ENCODE measurements around the gene DVL1.

DVL1 gene

GRCh38 chr1:1357871-1358432 is 8.7 kb upstream of the DVL1 start:
- H3K9me2 ChIP-seq (replicated peaks; ENCODE audit: control insufficient read depth, low read length), result no peaks in the 10 kb centered on the region
- no peaks in the 10 kb centered on the region for H3K4me1 ChIP-seq (ENCODE audit: control insufficient read depth, low read length)
- no peaks in the 10 kb centered on the region for H4K20me1 ChIP-seq (ENCODE audit: control insufficient read depth, insufficient read depth, low read depth, low read length)
- H3K9me3 ChIP-seq (ENCODE audit: control insufficient read depth, insufficient read depth, low read length), result no peaks in the 10 kb centered on the region
- H3K4me2 ChIP-seq (ENCODE audit: low read length), result no peak overlapping the region
- no peak overlapping the region for H3K4me3 ChIP-seq (ENCODE audit: low read length)
- TF ChIP-seq CTCF (IDR thresholded peaks at IDR 0.05; ENCODE audit: low read depth, low read length, poor library complexity, severe bottlenecking) (no peak), EZH2phosphoT487 (IDR thresholded peaks at IDR 0.05; ENCODE audit: borderline replicate concordance, low read length) (no peak)
- H3F3A ChIP-seq (ENCODE audit: control insufficient read depth, insufficient read depth), result no peaks in the 10 kb centered on the region
- H3K27ac ChIP-seq (ENCODE audit: low read depth, low read length), result no peak overlapping the region
- peaks cover 24% of the 10 kb centered on the region for H3K27me3 ChIP-seq (ENCODE audit: control insufficient read depth, low read length)
- no peaks in the 10 kb centered on the region for H3K36me3 ChIP-seq (ENCODE audit: control insufficient read depth, low read length)
- no peaks in the 10 kb centered on the region for H3K79me2 ChIP-seq (ENCODE audit: control insufficient read depth, low read length)

- no peak overlapping the region for H3K4me3 ChIP-seq (ENCODE audit: low read length)
Observed at GRCh38 chr1:1356796-1357401, 7.7 kb upstream of the DVL1 start.

GRCh38 chr1:1356166-1356795 is 7.1 kb upstream of the DVL1 start:
- Histone ChIP-seq H3K27me3 (ENCODE audit: control insufficient read depth, low read length) (peaks cover 26% of the 10 kb centered on the region), H3K4me1 (ENCODE audit: control insufficient read depth, low read length) (no peaks in the 10 kb centered on the region), H3K36me3 (ENCODE audit: control insufficient read depth, low read length) (no peaks in the 10 kb centered on the region), H3K9me3 (ENCODE audit: control insufficient read depth, insufficient read depth, low read length) (no peaks in the 10 kb centered on the region), H3K27ac (ENCODE audit: low read depth, low read length) (no peak overlapping the region), H3K4me2 (ENCODE audit: low read length) (no peak overlapping the region), H3K4me3 (ENCODE audit: low read length) (no peak overlapping the region), H3K9me2 (replicated peaks; ENCODE audit: control insufficient read depth, low read length) (no peaks in the 10 kb centered on the region), H3F3A (ENCODE audit: control insufficient read depth, insufficient read depth) (no peaks in the 10 kb centered on the region; the same call in 1 of the 2 replicates), H4K20me1 (ENCODE audit: control insufficient read depth, insufficient read depth, low read depth, low read length) (no peaks in the 10 kb centered on the region), H3K79me2 (ENCODE audit: control insufficient read depth, low read length) (no peaks in the 10 kb centered on the region)
- TF ChIP-seq EZH2phosphoT487 (IDR thresholded peaks at IDR 0.05; ENCODE audit: borderline replicate concordance, low read length) (no peak), CTCF (IDR thresholded peaks at IDR 0.05; ENCODE audit: low read depth, low read length, poor library complexity, severe bottlenecking) (no peak)

More at GRCh38 chr1:1356796-1357401, 7.7 kb upstream of the DVL1 start:
- no peaks in the 10 kb centered on the region for H3K79me2 ChIP-seq (ENCODE audit: control insufficient read depth, low read length)
- no peak overlapping the region for H3K27ac ChIP-seq (ENCODE audit: low read depth, low read length)
- H3K36me3 ChIP-seq (ENCODE audit: control insufficient read depth, low read length), result no peaks in the 10 kb centered on the region
- H3K9me2 ChIP-seq (replicated peaks; ENCODE audit: control insufficient read depth, low read length), result no peaks in the 10 kb centered on the region
- no peaks in the 10 kb centered on the region for H3K9me3 ChIP-seq (ENCODE audit: control insufficient read depth, insufficient read depth, low read length)
- TF ChIP-seq EZH2phosphoT487 (IDR thresholded peaks at IDR 0.05; ENCODE audit: borderline replicate concordance, low read length), result no peak
- H3K4me1 ChIP-seq (ENCODE audit: control insufficient read depth, low read length), result no peaks in the 10 kb centered on the region
- H3K27me3 ChIP-seq (ENCODE audit: control insufficient read depth, low read length), result peaks cover 26% of the 10 kb centered on the region
- H3F3A ChIP-seq (ENCODE audit: control insufficient read depth, insufficient read depth), result no peaks in the 10 kb centered on the region
- no peaks in the 10 kb centered on the region for H4K20me1 ChIP-seq (ENCODE audit: control insufficient read depth, insufficient read depth, low read depth, low read length)
- H3K4me2 ChIP-seq (ENCODE audit: low read length), result no peak overlapping the region

GRCh38 chr1:1355416-1355815 is 6.2 kb upstream of the DVL1 start:
- Histone ChIP-seq H3K27ac (ENCODE audit: low read depth, low read length) (no peak overlapping the region), H3K79me2 (ENCODE audit: control insufficient read depth, low read length) (no peaks in the 10 kb centered on the region), H3F3A (ENCODE audit: control insufficient read depth, insufficient read depth) (no peaks in the 10 kb centered on the region; the same call in 1 of the 2 replicates), H3K9me2 (replicated peaks; ENCODE audit: control insufficient read depth, low read length) (no peaks in the 10 kb centered on the region), H3K36me3 (ENCODE audit: control insufficient read depth, low read length) (no peaks in the 10 kb centered on the region), H3K9me3 (ENCODE audit: control insufficient read depth, insufficient read depth, low read length) (no peaks in the 10 kb centered on the region), H3K4me3 (ENCODE audit: low read length) (no peak overlapping the region), H4K20me1 (ENCODE audit: control insufficient read depth, insufficient read depth, low read depth, low read length) (no peaks in the 10 kb centered on the region), H3K27me3 (ENCODE audit: control insufficient read depth, low read length) (peaks cover 26% of the 10 kb centered on the region), H3K4me2 (ENCODE audit: low read length) (no peak overlapping the region), H3K4me1 (ENCODE audit: control insufficient read depth, low read length) (no peaks in the 10 kb centered on the region)
- no peak for TF ChIP-seq CTCF (IDR thresholded peaks at IDR 0.05; ENCODE audit: low read depth, low read length, poor library complexity, severe bottlenecking)
